HG03342 (cell line): ENCODE data around the gene GSG1.
"Not testable (repeated sequence)": the region's sequence is repeated elsewhere in the genome, so short reads cannot be mapped to it uniquely, and the experiment has no call there.

Experiments used
- ATAC-seq: cut with Tn5 transposase; IDR thresholded peaks from one replicate; pipeline ENCODE4 v1.9.1; 2021; ENCODE audit warnings: mild to moderate bottlenecking, moderate library complexity; ENCODE audit not compliant: unreplicated experiment

Gene GSG1

DNA sequence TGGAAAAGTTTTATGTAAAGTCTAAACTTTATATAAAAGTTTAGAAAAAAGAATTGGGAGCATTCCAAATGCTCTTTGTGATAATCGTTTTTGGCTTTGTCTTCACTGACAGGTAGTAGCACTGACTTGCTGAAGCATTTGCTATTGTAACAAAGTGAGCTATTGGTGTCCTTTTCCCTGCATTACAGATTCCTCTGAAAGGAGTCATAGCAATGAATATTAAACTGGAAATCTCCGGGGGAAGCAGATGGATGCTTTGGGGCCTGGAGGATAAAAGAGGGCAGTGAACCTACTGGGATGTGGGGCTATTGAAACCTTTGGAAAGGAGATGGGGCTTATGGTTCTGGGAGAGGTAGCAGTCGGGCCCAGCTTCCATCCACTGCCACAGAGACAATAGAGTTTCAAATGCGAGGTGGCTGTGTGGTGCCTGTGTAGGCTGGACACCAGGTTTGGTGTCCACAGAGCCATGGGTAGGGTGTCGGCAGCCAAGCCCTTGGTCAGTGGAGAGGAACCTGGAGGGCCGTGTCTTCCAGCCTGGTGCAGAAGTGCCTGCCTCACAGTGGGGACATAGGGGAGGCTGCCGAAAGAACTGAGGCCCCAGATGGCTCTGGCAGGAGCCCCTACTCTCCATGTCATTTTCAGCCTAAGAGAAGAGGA, 10.1 kb downstream of the GSG1 start:
- no peak for ATAC-seq

DNA sequence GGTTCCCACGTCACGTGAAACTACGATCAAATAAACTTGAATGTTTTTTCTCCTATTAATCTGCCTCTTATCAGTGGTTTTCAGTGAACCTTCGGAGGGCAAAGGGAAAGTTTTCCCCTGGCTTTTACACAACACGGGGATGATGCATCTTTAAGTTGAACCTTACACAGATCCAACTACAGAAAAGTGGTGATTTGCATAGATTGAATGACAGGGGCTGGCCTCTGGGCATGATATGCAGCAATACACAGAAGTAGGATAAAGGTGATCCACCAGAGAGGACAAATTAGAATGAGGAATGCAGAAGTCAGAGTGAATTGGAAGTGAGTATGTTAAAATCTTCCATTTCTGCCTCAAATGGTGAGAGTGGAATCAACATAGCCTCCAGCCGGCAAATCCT, 11.6 kb downstream of the GSG1 start:
- no peak for ATAC-seq

DNA sequence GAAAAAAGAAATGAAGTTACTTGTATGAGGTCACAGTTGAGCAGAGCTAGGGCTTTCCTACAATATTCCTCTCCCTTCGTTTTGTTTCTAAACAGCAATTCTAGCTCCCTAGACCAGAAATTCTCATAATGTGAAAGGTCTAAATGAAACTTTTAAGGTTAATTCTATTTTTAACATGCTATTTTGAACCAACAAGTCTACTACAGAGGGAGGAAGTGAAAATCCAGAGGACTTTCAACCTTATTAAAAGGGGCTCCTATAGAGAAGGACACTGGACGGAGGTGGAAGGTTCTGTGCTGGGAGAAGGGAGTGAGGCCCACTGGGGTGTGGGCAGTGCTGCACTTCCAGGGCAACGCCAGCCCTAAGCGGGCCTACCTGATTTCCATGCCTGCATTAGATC, 13.4 kb downstream of the GSG1 start:
- no peak for ATAC-seq

DNA sequence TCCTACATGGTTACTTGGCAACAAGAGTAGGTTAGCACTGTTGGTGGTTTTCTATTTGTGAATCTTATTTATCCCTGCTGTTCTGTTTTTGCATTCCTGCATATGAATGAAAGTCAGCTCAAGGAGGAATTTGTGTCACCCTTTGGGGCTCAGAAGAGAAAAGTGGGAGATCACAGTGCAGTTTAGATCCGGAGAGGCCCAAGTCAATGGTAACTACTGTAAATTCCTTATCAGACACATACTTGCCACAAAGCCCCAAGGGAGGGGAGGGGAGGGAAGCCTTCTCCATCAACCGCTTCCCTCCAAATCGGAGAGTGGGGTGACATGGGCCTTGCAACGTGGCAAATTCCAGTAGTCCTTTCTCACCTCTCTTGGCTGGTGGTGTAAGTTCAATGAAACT, 15.0 kb downstream of the GSG1 start:
- no peak for ATAC-seq

DNA sequence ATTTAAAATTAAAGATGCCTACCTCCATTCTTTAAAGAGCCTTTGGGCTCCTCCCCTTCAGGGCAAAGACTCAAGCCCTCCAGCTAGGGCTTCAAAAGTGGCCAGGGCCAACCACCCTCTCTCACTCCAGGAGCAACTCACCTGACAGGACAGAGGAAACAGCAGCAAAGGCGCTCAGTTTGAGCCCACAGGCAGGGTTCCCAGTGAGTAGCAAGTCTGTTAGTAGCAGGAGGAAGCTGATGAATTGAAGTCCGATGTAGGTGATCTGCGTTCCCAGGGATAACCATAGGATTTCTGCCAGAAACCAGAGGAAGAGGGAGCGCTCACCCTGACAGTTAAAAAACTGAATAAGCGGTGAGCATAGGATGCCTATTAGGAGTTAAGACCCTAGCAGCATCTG, 15.7 kb downstream of the GSG1 start:
- ATAC-seq, result no peak

DNA sequence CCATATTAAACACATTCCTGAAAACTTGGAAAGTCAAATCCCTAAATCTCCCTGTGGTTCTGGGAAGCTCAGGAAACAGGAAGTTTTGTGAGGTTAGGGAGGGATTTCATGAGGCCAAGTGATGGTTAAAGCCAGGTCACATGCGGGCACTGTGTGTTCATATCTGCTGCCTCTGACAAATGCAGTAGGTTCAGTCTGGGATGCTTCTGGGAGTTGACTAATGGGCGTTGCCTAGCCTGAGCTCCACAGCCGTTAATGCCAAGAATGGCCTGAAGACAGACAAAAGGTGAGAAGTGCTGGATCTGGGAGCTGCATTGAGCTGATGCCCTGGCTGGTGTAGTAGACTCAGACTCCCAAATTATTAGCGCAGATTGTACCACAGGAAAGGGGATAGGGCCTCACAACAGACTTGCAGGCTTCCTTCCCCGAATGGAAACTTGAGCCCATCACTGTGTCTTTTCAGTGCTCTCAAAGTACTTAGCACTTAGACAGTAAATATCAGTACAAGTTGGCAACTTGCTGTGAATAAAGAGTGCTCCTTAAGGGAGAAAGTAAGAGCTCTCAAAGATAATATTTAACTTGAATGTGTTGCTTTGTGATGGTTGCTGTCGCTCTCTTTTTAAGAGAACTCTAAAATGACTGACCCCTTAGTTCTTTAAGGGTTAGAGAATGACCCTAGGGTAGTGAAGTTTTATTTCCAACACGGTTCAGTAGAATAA, 17.3 kb downstream of the GSG1 start:
- no peak for ATAC-seq

DNA sequence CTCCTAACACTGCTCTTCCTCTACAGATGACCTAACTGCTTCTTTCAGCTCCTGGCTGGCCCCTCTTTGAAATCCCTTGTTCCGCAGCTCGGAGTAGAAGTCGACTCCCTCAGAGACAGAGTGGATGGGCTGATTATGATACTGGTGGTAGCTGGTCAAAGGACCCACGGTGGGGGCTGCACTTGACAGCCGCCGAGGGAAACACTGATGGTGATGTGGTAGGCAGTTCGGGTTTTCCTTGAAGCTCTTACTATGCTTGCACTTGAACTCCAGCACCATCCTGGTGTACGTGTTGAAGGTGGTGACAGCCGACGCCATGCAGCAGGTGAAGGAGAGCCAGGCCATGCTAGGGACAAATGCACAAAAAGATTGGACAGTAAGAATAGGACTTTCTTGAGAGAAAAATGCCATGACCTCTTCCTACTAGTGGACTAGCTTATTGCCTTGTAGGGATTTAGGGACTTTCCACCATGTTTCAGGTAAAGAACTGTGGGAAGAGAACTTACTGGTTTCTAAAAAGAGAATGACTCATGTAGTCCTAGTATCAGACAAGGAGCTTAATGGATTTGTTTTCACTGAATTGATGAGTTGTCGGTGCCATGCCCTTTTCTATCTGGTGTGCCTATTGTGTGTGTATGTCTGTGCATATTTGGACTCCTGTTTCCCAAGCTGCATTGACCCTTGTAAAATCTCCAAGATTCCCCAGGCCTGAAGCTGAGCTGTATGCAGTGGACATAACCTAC, 18.4 kb downstream of the GSG1 start:
- no peak for ATAC-seq

DNA sequence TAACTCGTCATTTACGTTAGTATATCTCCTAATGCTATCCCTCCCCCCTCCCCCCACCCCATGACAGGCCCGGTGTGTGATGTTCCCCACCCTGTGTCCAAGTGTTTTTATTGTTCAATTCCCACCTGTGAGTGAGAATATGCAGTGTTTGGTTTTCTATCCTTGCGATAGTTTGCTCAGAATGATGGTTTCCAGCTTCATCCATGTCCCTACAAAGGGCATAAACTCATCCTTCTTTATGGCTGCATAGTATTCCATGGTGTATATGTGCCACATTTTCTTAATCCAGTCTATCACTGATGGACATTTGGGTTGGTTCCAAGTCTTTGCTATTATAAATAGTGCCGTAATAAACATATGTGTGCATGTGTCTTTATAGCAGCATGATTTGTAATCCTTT, 19.8 kb downstream of the GSG1 start:
- ATAC-seq, result not testable (repeated sequence)

DNA sequence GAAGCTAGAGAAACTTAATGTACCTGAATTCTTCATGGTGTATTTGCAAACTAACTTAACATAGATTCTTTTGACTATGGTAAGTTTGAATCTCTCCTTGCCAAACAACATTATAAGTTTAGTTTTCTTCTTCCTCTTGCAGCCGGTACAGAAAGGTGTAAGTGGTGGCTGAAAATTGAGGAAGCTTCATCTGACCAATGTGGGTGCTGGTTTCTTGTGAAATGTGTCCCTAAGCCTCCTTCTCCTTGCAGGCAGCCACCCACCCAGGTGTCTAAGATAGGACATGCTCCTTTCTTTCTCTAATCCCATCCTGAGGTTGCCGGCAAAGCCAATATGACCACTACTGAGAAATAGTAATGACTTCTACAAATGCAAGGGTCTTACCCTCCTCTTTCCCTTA, 20.6 kb downstream of the GSG1 start:
- no peak for ATAC-seq

DNA sequence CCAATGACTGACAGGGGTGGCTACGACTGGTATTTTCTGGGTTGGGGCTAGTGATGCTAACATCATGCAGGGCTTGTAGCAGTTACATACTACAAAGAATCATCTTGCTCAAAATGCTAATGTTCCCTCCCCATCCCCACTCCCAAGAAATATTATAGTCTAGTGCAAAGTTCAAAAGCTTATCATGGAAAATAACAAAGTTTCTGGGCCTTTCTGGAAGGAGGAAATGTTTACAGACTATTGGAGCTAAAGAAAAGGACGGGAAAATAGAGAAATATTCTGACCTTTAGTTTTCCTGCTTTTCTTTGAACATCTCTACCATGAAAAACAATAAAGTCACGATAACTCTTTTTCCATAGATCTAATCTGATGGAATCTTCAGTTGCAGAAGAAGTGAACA, 23.2 kb downstream of the GSG1 start:
- no peak for ATAC-seq

DNA sequence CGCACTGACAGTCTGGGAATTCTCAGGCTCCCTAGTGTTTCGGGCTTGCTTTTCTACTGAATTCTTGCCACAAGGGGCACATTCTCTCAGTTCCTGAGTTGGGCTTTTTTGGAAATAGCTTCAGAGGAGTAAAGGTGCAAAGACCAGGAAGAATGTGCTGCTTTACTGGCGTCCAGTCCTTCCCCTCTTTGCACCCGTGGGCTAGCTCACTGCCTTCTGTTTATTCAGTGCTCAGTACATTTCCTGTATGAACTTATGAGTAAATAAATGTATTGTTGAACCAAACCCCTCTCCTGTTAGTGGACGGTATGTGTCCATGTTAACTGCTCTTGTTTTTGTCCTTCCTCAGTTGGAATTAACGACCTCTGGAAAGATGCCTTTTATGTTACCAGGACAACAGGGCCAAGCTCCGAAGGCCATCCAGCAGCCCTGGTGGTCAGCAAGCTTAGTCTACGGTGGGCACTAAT, 24.0 kb downstream of the GSG1 start:
- ATAC-seq, result no peak

DNA sequence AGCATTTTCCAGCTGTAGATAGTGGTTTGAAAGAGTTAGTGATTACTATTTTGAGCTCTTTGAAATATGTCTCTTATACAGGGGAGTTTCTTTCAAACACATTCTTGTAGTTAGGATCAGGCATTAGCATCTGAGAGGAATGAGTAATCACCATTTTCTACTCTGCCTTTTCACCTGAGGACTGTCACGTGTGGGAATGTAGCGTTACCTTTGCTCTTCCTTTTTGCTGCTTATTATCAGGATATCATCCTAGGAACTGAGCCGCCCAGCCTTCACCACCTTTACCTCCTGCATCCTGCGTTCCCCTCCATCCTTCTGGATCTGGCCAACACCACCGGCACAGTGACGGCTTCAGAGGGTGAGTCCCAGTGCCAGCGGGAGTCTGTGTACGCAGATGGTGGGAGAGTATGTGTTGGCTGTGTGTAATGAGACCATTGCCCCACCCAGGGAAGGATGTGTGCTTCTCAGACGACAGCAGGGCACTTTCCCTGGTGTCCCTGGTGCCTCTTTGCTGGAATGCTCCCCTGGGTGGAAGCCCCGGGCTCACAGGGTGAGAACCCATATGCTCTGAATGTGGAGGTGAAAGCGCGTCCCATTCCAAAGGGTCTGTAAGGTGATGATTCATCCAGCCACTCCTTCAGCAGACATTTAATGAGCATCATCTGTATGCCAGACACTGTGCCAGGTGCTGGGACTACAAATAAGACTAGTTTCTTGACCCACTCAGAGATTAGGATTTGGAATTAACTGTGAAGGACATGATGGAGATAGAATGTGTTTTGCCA, 27.5 kb downstream of the GSG1 start:
- ATAC-seq, result no peak

DNA sequence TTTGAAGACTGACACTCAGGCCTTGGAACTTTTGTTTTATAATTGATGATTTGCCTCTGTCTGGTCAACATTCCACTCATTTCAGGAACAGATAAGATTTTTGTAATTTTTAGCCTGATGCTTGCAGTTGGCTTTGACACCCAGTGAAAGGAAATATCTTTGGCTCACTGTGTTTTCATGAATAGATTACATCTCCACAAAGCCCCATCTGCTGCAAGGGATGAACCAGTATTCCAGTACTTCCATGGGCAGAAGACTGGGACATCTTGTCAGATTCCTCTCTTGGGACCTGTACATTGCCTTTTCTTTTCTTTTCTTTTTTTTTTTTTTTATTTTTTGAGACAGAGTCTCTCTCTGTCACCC, 28.4 kb downstream of the GSG1 start:
- no peak for ATAC-seq

DNA sequence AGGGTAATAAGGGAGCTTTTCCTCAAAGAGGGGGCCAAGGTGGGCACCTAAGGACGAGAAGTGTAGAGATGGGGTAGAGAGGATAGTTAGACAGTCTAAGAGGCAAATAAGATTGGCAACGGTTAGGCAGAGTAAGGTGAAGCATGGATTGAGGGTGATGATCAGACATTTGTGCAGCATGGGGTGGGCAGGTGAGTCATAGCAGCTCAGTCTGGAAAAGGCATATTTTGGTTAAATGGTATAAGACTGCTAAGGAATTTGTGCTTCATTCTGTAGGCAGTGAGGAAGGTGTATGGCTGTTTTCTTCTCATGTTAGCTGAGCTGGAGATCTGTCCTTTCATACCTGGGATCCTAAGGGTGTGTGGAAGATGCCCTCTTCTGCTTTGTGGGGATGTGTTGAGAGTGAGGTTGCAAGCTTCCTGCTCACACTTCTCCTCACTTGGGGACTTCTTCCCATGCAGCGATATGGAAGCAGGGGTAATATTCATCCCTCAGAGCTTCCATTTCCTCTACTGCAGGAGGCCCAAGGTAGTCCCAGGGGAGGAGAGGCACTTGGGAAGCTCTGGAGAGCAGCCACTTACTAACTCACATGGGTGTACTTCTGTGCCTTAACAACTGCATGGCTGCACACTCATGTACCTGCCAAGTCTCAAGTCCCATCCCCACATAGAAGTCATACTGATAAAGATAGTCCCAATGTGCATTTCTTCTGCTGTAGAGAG, 28.9 kb downstream of the GSG1 start:
- ATAC-seq, result no peak

DNA sequence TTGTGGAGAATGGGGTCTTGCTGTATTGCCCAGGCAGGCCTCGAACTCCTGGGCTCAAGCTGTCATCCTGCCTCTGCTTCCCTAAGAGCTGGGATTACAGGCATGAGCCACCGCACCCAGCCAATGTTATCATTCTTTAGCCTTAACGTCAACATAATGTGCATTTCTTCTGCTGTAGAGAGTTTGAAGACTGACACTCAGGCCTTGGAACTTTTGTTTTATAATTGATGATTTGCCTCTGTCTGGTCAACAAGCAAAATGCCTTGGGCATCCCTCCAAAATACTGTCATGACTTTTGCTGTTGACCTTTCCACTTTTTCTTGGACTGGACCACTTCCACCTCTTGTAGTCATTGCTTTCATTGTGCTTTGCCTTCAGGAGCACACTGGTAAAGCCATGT, 30.3 kb downstream of the GSG1 start:
- no peak for ATAC-seq

DNA sequence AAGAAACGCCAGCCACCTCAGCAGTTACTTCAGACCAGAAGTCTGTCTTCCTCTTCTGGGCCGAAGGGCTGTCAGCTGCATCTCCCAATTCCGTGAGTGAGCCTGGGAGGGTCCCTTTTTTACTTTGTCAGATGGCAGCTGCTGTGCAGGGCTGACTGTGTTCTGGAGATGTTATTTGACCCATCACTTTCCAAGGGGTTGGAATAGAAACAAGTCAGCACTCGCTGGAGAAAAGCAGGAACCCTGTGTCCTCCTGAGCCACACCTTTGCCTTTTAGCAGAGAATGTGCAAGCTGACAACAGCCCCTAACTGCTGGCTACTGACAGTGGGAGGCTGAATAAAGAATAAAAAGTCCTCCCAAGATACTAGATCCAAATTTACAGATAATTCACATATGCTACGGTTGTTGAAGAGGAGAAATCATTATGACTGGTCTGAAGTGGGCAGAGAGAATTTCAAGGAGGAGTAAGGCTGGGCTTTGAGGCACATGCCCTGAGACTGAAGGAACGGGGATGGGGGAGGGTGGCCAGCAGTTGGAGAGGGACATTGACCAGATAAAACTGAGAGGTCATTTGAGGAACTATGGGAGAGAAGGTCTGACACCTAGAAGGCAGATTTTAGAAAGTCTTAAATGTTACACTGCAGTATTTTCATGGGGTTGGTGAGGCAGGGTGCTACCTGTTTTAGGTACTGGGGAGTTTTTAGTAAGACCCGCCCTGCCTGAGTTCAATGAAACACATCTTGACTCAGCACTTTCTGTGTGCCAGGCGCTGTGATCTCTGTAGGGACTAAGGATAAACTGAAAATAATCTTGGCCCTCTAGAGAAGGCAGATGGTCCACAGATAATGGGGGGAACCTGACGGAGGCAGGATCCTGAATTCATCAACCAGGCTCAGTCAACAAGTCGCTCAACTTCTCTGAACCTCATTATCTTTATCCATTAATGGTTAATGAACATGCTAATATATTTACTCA, 31.9 kb downstream of the GSG1 start:
- ATAC-seq, result no peak

DNA sequence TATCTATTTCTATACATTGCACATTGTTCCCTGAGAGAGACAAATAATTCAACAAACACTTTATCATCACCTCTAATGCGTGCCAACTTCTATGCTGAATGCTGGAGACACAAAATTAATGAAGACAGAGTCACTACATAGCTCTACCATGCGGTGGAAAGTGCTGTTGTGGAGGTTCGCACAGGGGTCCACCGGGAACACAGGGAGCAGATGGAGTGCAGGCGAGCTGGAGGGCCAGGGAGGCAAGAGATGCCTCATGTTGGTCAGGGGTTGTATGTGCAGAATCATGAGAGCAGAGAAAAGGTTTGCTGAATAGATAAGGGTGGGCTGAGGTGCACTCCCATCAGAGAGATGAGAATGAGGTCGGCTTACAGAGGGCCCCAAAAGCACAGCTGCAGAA, 34.1 kb downstream of the GSG1 start:
- no peak for ATAC-seq

DNA sequence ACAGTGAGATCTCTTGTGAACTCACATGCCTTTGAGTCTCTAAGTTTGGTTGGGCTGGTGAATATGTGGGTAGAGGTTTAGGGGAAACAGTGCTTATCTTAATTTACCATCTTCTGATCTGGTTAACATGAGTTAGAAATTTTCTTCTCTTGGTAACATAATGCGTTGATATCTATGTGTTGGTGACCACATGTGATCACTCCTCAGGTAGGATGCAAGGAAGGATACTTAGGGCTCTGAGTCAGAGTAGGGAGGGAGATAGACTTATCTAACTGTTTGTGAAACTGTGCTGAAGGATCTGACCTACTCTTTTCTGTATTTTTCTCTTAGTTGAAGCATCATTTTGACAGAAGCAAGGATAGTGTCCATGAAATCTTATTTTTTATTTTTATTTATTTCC, 36.1 kb downstream of the GSG1 start:
- ATAC-seq, result no peak

DNA sequence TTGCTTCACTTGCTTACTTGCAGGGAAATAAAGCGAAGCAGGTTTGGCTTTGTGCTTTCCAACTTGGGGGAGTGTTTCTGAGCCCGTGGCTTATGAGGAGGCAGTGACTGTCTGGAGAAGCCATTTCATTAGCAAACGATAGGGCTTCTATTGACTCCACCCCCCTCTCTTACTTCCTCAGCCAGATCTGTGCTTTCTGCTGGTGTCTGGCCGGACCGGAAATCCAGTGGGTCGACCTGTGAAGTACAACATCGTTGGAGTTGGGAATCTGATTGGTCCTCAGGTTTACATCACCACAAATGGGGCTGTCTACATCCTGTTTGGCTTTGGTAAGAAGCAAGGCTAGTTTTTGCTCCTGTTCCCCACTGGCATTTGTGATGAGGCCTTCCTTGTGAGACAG, 37.0 kb downstream of the GSG1 start:
- ATAC-seq, result no peak

DNA sequence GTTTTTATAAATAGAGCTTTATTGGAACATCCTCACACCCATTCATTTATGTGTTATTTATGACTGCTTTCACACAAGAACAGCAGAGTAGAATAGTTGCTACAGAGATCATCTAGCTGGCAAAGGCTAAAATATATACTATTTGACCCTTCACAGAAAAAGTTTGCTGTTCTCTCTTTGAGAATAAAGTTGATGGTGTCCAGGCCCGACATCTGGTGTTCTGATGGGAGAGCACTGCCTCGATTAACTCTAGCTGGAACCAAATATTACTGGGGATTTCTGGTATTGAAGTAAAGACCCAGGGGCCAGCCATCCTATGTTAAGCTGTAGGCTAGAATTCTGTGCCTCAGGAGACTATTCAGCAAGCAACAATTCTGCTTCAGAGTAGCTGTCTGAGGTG, 37.5 kb downstream of the GSG1 start:
- ATAC-seq, result no peak
